ENCODE data around the gene TREX2.

The TREX2 gene

DNA sequence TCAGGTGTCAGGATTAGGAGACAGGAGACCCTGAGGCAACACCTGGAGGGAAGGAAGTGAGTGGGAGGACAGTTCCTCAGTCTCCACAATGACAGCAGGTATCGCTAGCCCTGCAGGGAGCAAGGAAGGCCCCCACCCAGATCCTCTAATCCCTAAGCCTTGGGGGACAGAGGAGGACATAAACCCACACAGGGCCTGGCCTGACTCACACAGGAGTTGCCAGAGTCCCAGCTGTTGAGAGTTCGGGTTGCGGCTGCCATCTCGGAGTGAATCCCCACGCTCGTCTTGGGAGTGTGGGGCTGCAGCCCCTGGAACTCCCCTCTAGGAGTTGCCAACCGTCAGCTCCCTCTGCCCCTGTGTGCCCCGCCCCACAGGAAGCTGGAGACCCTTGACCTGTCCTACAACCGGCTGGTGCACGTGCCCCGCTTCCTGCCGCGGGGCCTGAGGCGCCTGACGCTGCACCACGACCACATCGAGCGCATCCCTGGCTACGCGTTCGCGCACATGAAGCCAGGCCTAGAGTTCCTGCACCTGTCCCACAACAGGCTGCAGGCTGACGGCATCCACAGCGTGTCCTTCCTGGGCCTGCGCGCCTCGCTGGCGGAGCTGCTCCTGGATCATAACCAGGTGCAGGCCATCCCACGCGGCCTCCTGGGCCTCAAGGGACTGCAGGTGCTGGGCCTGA is 39.7 kb upstream of the TREX2 start:
- H3K4me3 ChIP-seq (ENCODE audit: low read depth, low read length), result no peak overlapping the region

DNA sequence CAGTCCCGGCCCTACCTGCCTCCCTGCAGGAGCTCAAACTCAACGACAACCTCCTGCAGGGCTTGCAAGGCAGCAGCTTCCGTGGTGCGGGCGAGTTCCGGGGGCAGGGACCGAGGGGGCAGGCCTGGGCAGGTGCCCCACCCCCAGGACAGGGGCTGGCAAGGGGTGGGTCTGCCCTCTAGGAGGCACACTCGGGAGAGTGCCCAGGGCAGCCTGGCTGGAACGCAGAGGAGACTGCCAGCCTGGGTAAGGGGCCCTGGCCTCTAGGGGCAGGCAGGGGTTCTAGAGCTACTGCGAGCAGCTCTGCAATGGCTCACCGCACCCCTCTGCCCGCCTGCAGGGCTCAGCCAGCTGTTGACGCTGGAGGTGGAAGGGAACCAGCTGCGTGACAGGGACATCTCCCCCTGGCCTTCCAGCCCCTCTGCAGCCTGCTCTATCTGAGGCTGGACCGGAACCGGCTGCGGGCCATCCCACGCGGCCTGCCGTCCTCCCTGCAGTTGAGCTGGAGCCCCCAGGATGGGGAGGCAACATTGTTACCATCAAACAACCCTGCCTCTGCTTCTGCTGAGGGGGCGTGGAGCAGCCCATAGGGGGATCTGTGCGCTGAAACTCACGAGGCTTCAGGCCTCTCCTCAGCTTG is 36.6 kb upstream of the TREX2 start:
- H3K4me3 ChIP-seq (ENCODE audit: low read depth, low read length), result no peak overlapping the region
- TF ChIP-seq CTCF (IDR thresholded peaks at IDR 0.05; ENCODE audit: low read depth, low read length, missing control alignments), result no peak
- DNase-seq (ENCODE audit: low read depth), result no peak

More for the DNA sequence above, 39.7 kb upstream of the TREX2 start:
- TF ChIP-seq CTCF (IDR thresholded peaks at IDR 0.05; ENCODE audit: low read depth, low read length, missing control alignments), result no peak
- no peak for DNase-seq (ENCODE audit: low read depth)

DNA sequence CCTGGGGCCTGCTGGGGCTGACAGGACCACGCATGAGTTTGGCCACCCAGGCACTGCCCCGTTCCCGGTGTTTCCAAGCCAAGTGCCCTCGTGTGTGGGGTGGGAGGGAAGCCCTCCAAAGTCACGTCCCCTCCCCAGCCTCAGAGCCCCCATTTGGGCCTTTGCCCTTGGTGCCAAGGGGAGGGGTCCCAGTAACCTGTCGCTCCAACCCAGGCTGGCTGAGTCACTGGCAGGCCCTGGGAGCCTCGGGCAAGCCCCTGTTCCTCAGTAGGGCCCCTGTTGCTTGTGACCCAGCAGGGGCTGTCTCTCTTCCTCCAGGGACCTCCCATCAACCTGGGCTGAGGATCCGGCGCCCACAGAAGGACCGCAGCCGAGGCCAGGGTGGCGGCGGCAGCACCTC is 35.2 kb upstream of the TREX2 start:
- no peak for TF ChIP-seq CTCF (IDR thresholded peaks at IDR 0.05; ENCODE audit: low read depth, low read length, missing control alignments)
- no peak overlapping the region for H3K4me3 ChIP-seq (ENCODE audit: low read depth, low read length)
- DNase-seq (ENCODE audit: low read depth), result no peak

DNA sequence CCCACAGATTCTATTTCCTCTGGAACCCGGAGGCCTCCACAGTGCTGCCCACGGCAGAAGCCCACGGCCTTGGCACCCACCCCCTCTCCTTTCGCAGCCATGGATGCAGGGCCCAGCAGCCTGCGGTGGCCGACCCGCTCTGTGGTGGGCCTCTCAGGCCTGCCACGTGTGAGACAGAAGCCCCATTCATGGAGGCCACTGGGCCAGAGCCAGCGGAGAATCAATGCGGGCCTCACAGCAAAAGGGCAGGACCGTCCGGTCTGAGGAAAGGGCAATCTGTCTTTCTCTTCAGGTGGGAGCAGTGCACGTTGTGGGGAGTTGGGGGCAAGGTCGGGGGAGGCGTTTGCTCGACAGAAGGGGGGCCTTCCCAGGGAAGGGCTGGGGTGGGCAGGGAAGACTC is 32.9 kb upstream of the TREX2 start:
- H3K4me3 ChIP-seq (ENCODE audit: low read depth, low read length), result no peak overlapping the region
- no peak for DNase-seq (ENCODE audit: low read depth)
- no peak for TF ChIP-seq CTCF (IDR thresholded peaks at IDR 0.05; ENCODE audit: low read depth, low read length, missing control alignments)

- H3K4me3 ChIP-seq (ENCODE audit: low read depth, low read length), result no peak overlapping the region
- no peak for DNase-seq (ENCODE audit: low read depth)
- TF ChIP-seq CTCF (IDR thresholded peaks at IDR 0.05; ENCODE audit: low read depth, low read length, missing control alignments), result no peak
Measured at GRCh38 chrX:153477901-153478300, 32.0 kb upstream of the TREX2 start.

DNA sequence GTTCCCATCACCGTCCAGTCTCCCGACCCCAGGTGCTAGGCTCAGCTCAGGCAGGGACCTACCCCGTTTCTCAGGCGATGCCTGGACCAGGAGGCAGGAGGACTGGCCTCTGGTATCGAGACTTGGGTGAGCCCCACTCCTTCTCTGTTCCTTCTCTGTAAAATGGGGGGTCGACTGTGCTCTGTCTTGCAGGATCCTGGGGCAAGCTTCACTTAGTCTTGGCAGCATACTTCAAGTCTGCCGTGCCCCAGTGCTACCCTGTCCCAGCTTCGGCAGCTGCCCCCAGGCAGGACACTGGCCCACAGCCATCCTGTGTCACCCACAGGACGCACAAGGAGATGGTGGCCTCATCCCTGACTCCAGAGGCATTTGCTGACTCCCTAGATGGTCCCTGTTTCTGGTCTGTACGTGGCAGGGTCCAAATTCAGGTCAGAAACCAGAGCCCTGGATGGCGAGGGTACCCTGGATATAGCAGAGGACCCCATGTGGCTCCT is 31.6 kb upstream of the TREX2 start:
- H3K4me3 ChIP-seq (ENCODE audit: low read depth, low read length), result no peak overlapping the region
- no peak for DNase-seq (ENCODE audit: low read depth)
- TF ChIP-seq CTCF (IDR thresholded peaks at IDR 0.05; ENCODE audit: low read depth, low read length, missing control alignments), result no peak

All from GM12864 (cell line).